ENCODE results near the gene ACE2.

Gene ACE2

GRCh38 chrX:15574017-15574416 lies 26.7 kb downstream of the ACE2 start:
- no peak for DNase-seq (ENCODE audit: low read depth in 2 of 2)

- no peak for DNase-seq (ENCODE audit: low read depth in 2 of 2)
Measured at GRCh38 chrX:15570145-15570544, 30.6 kb downstream of the ACE2 start.

- no peak for DNase-seq (ENCODE audit: low read depth in 2 of 2)
Measured at GRCh38 chrX:15567886-15568616, 32.7 kb downstream of the ACE2 start.

- no peak for DNase-seq (ENCODE audit: low read depth in 2 of 2)
Measured at GRCh38 chrX:15567267-15567666, 33.5 kb downstream of the ACE2 start.

- no peak for DNase-seq (ENCODE audit: low read depth in 2 of 2)
Measured at GRCh38 chrX:15566244-15566643, 34.5 kb downstream of the ACE2 start.

- no peak for DNase-seq (ENCODE audit: low read depth in 2 of 2)
Measured at GRCh38 chrX:15564981-15565579, 35.7 kb downstream of the ACE2 start.

- no peak for DNase-seq (ENCODE audit: low read depth in 2 of 2)
Measured at GRCh38 chrX:15563056-15563455, 37.7 kb downstream of the ACE2 start.

GRCh38 chrX:15560924-15561323 lies 39.8 kb downstream of the ACE2 start:
- DNase-seq (ENCODE audit: low read depth in 2 of 2) = no peak

- no peak for DNase-seq (ENCODE audit: low read depth in 2 of 2)
Measured at GRCh38 chrX:15559227-15559626, 41.5 kb downstream of the ACE2 start.

- no peak for DNase-seq (ENCODE audit: low read depth in 2 of 2)
Measured at GRCh38 chrX:15549189-15550012, 51.4 kb downstream of the ACE2 start.

GRCh38 chrX:15547356-15547755 lies 53.4 kb downstream of the ACE2 start:
- DNase-seq (ENCODE audit: low read depth in 2 of 2) = no peak

- no peak for DNase-seq (ENCODE audit: low read depth in 2 of 2)
Measured at GRCh38 chrX:15546745-15547144, 54.0 kb downstream of the ACE2 start.

- no peak for DNase-seq (ENCODE audit: low read depth in 2 of 2)
Measured at GRCh38 chrX:15530318-15530717, 70.4 kb downstream of the ACE2 start.

- no peak for DNase-seq (ENCODE audit: low read depth in 2 of 2)
Measured at GRCh38 chrX:15529165-15529564, 71.6 kb downstream of the ACE2 start.

GRCh38 chrX:15525664-15526416 lies 74.9 kb downstream of the ACE2 start:
- no peak for DNase-seq (ENCODE audit: low read depth in 2 of 2)

- no peak for DNase-seq (ENCODE audit: low read depth in 2 of 2)
Measured at GRCh38 chrX:15524417-15524816, 76.3 kb downstream of the ACE2 start.

GRCh38 chrX:15523088-15523487 lies 77.7 kb downstream of the ACE2 start:
- DNase-seq (ENCODE audit: low read depth in 2 of 2) = no peak

GRCh38 chrX:15522464-15522863 lies 78.3 kb downstream of the ACE2 start:
- no peak for DNase-seq (ENCODE audit: low read depth in 2 of 2)

- no peak for DNase-seq (ENCODE audit: low read depth in 2 of 2)
Measured at GRCh38 chrX:15515931-15516330, 84.8 kb downstream of the ACE2 start.

GRCh38 chrX:15514279-15514678 lies 86.5 kb downstream of the ACE2 start:
- DNase-seq (ENCODE audit: low read depth in 2 of 2) = no peak

- DNase-seq (ENCODE audit: low read depth in 2 of 2) = no peak
Measured at GRCh38 chrX:15512401-15512965, 88.3 kb downstream of the ACE2 start.

- DNase-seq (ENCODE audit: low read depth in 2 of 2) = no peak
Measured at GRCh38 chrX:15511563-15511962, 89.2 kb downstream of the ACE2 start.

Measured in activated CD8-positive, alpha-beta memory T cell treated with anti-CD3 and anti-CD28 coated beads for 4 hours (primary cell).